Measurements from ENCODE around the gene RFX1.
"Not testable (repeated sequence)": the region's sequence is repeated elsewhere in the genome, so short reads cannot be mapped to it uniquely, and the experiment has no call there.

The RFX1 gene

GRCh38 chr19:14042659-14043608 lies 36.8 kb upstream of the RFX1 start:
- peak; percentile 60 for DNase-seq (ENCODE audit: low read depth)
- H3K4me3 ChIP-seq (ENCODE audit: low read depth, low read length), result not testable (repeated sequence)
- peak; percentile 58 for TF ChIP-seq CTCF (IDR thresholded peaks at IDR 0.05; ENCODE audit: low read depth, low read length)

GRCh38 chr19:14039181-14039580 lies 33.1 kb upstream of the RFX1 start:
- no peak overlapping the region for H3K4me3 ChIP-seq (ENCODE audit: low read depth, low read length)
- no peak for TF ChIP-seq MAX (IDR thresholded peaks at IDR 0.05; ENCODE audit: low read depth, low read length)
- TF ChIP-seq CTCF (IDR thresholded peaks at IDR 0.05; ENCODE audit: low read depth, low read length), result no peak
- no peak for TF ChIP-seq POLR2A (IDR thresholded peaks at IDR 0.05; ENCODE audit: extremely low read depth, insufficient read length)
- DNase-seq (ENCODE audit: low read depth), result no peak

GRCh38 chr19:14035706-14036105 lies 29.6 kb upstream of the RFX1 start:
- H3K4me3 ChIP-seq (ENCODE audit: low read depth, low read length), result no peak overlapping the region
- TF ChIP-seq MAX (IDR thresholded peaks at IDR 0.05; ENCODE audit: low read depth, low read length), result no peak
- TF ChIP-seq CTCF (IDR thresholded peaks at IDR 0.05; ENCODE audit: low read depth, low read length), result no peak
- TF ChIP-seq POLR2A (IDR thresholded peaks at IDR 0.05; ENCODE audit: extremely low read depth, insufficient read length), result no peak
- no peak for TF ChIP-seq MYC (IDR thresholded peaks at IDR 0.05; ENCODE audit: low read depth, low read length)
- DNase-seq (ENCODE audit: low read depth), result no peak

- not testable (repeated sequence) for H3K4me3 ChIP-seq (ENCODE audit: low read depth, low read length); DNase-seq (ENCODE audit: low read depth)
Observed at GRCh38 chr19:14035159-14035558, 29.0 kb upstream of the RFX1 start.

GRCh38 chr19:14033946-14034345 lies 27.8 kb upstream of the RFX1 start:
- TF ChIP-seq POLR2A (IDR thresholded peaks at IDR 0.05; ENCODE audit: extremely low read depth, insufficient read length) (no peak), MAX (IDR thresholded peaks at IDR 0.05; ENCODE audit: low read depth, low read length) (no peak), MYC (IDR thresholded peaks at IDR 0.05; ENCODE audit: low read depth, low read length) (no peak), CTCF (IDR thresholded peaks at IDR 0.05; ENCODE audit: low read depth, low read length) (no peak)
- H3K4me3 ChIP-seq (ENCODE audit: low read depth, low read length), result no peak overlapping the region
- no peak for DNase-seq (ENCODE audit: low read depth)

- TF ChIP-seq CTCF (IDR thresholded peaks at IDR 0.05; ENCODE audit: low read depth, low read length) (peak; percentile 75), MAX (IDR thresholded peaks at IDR 0.05; ENCODE audit: low read depth, low read length) (no peak), POLR2A (IDR thresholded peaks at IDR 0.05; ENCODE audit: extremely low read depth, insufficient read length) (peak; percentile 58), MYC (IDR thresholded peaks at IDR 0.05; ENCODE audit: low read depth, low read length) (peak; percentile 22; the same call in 1 of the 2 replicates)
- DNase-seq (ENCODE audit: low read depth), result peak; percentile 86
Observed at GRCh38 chr19:14031719-14032480, 25.8 kb upstream of the RFX1 start, which contains the start of gene IL27RA. Gene IL27RA, plus strand, starts transcription at chr19:14031762. Its CDS starts 111 bp downstream, at chr19:14031873.

More at GRCh38 chr19:14031719-14032480, 25.8 kb upstream of the RFX1 start, which contains the start of gene IL27RA:
- peak within 1 kb of the TSS; percentile 69 for H3K4me3 ChIP-seq (ENCODE audit: low read depth, low read length)

All from NB4 (cell line).